Subcutaneous abdominal adipose tissue (tissue), 5 donors: ENCODE data around the gene TYK2.

ENCODE experiments used
- H3K27ac ChIP-seq: one replicate; pipeline ENCODE4 v1.7.0; 2013; ENCODE audit warnings: low read depth, mild to moderate bottlenecking, inconsistent platforms, low read length, moderate library complexity
- H3K27me3 ChIP-seq, 5 donors: one replicate each; pipeline ENCODE4 v1.7.0; 2013; ENCODE audit warnings: low read length in 5 of 5, inconsistent platforms in 1 of 5; ENCODE audit not compliant: control insufficient read depth in 5 of 5, insufficient read depth in 4 of 5
- H3K36me3 ChIP-seq, 5 donors: one replicate each; pipeline ENCODE4 v1.7.0; 2013; ENCODE audit warnings: low read length in 5 of 5; ENCODE audit not compliant: control insufficient read depth in 5 of 5, insufficient read depth in 5 of 5
- H3K4me1 ChIP-seq, 5 donors: one replicate each; pipeline ENCODE4 v1.7.0; 2013; ENCODE audit warnings: low read length in 5 of 5, mild to moderate bottlenecking in 3 of 5, moderate library complexity in 1 of 5; ENCODE audit not compliant: control insufficient read depth in 5 of 5, insufficient read depth in 5 of 5
- H3K4me3 ChIP-seq, 5 donors: one replicate each; pipeline ENCODE4 v1.7.0; 2013; ENCODE audit warnings: low read length in 5 of 5, low read depth in 1 of 5
- H3K9ac ChIP-seq, 5 donors: one replicate each; pipeline ENCODE4 v1.7.0; 2013; ENCODE audit warnings: low read length in 5 of 5, mild to moderate bottlenecking in 4 of 5, moderate library complexity in 3 of 5
- H3K9me3 ChIP-seq, 5 donors: one replicate each; pipeline ENCODE4 v1.7.0; 2013; ENCODE audit warnings: low read length in 5 of 5; ENCODE audit not compliant: control insufficient read depth in 5 of 5
- donor health status: healthy.
- donor health status: healthy.
- donor health status: healthy.
- donor health status: healthy.
- donor health status: healthy.

The TYK2 gene

GRCh38 chr19:10329555-10329954 is 50.8 kb downstream of the TYK2 start:
- H3K4me3 ChIP-seq = no peak overlapping the region
- no peak overlapping the region for H3K27ac ChIP-seq
- H3K27me3 ChIP-seq = no peaks in the 10 kb centered on the region
- H3K4me1 ChIP-seq = peaks cover 3 to 25% (median 24%) of the 10 kb centered on the region in 5 donors
- H3K9me3 ChIP-seq = no peaks in the 10 kb centered on the region
- peaks cover 0 to 56% (median 50%) of the 10 kb centered on the region in 5 donors for H3K36me3 ChIP-seq
- no peak overlapping the region for H3K9ac ChIP-seq

DNA sequence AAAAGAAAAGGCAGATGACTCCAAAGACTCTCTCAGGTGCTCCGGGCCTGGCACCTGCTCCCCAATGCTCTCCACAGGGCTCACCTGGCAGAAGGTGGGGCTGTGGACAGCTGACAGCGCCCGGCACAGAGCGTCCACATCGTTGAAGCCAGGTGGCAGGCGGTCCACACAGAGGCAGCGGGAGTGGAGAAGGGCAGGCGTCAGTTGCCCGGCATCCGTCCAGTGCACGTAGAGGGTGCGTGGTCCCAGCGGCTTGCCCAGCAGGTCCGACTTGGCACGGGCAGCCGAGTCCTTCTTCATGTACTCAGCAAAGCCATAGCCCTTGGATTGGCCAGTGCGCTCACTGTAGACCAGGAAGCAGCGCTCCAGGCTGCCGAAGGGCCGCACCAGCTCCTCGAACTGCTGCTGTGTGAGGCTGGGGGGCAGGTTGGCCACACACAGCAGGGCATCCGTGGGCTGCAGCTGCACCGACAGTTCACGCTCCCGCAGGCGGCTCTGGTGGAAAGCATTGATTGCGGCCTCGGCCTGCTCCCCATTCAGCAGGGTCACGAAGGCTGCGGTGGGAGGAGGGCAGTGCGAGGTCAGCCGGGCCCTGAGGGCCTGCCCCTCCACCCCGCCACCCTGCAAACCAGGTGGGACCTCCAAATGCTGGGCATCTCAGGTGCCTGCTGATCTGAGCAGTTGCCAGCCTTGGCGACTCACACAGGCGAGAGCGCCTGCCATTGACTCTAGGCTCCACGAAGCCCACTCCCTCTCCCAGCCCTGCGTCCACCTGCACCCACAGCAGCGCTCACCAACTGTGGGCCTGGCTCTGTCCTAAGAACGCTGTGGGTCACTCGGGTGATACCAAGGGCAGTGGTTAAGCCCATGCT is 51.6 kb downstream of the TYK2 start:
- H3K9me3 ChIP-seq = no peaks in the 10 kb centered on the region
- H3K27ac ChIP-seq = no peak overlapping the region
- H3K4me3 ChIP-seq = no peak overlapping the region
- peaks cover 3 to 18% (median 16%) of the 10 kb centered on the region in 5 donors for H3K4me1 ChIP-seq
- H3K27me3 ChIP-seq = no peaks in the 10 kb centered on the region
- H3K9ac ChIP-seq = no peak overlapping the region
- peaks cover 0 to 63% (median 56%) of the 10 kb centered on the region in 5 donors for H3K36me3 ChIP-seq

DNA sequence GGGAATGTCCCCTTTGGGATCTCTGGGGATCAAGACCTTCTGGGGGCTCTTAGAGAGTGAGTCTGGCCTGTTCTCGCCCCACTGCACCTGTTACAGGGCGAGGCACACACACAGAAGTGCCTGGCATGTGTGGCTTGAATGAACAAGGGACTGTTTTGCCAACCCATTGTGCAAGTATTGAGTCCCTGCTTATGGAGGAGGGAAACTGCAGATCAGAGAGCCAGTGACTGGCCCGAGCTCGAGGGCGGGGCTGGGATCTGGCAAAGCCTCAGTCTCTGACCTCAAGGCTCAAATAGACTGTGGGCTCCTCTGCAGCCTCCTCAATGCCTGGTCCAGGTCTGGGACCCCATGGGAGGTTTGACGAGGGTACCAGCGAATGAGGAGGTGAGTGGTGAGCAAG is 52.6 kb downstream of the TYK2 start:
- Histone ChIP-seq H3K36me3 (peaks cover 0 to 72% (median 62%) of the 10 kb centered on the region in 5 donors), H3K4me3 (no peak overlapping the region), H3K4me1 (peaks cover 3 to 12% (median 11%) of the 10 kb centered on the region in 5 donors)

GRCh38 chr19:10325732-10326131 is 54.6 kb downstream of the TYK2 start:
- peaks cover 0 to 93% (median 83%) of the 10 kb centered on the region in 5 donors for H3K36me3 ChIP-seq

More for the DNA sequence above, 52.6 kb downstream of the TYK2 start:
- H3K9ac ChIP-seq = no peak overlapping the region
- H3K27ac ChIP-seq = no peak overlapping the region
- no peaks in the 10 kb centered on the region for H3K27me3 ChIP-seq
- no peaks in the 10 kb centered on the region for H3K9me3 ChIP-seq

GRCh38 chr19:10321874-10322835 is 58.2 kb downstream of the TYK2 start:
- Histone ChIP-seq H3K9me3 (no peaks in the 10 kb centered on the region), H3K36me3 (peaks cover 0 to 89% (median 76%) of the 10 kb centered on the region in 5 donors), H3K9ac (no peak overlapping the region), H3K27ac (no peak overlapping the region), H3K27me3 (no peaks in the 10 kb centered on the region), H3K4me1 (no peaks in the 10 kb centered on the region), H3K4me3 (no peak overlapping the region)

More at GRCh38 chr19:10325732-10326131, 54.6 kb downstream of the TYK2 start:
- Histone ChIP-seq H3K4me3 (no peak overlapping the region), H3K9ac (no peak overlapping the region), H3K27me3 (no peaks in the 10 kb centered on the region), H3K4me1 (no peaks in the 10 kb centered on the region), H3K9me3 (no peaks in the 10 kb centered on the region), H3K27ac (no peak overlapping the region)

GRCh38 chr19:10321417-10321797 is 59.0 kb downstream of the TYK2 start:
- H3K36me3 ChIP-seq = peaks cover 0 to 89% (median 74%) of the 10 kb centered on the region in 5 donors
- no peaks in the 10 kb centered on the region for H3K27me3 ChIP-seq
- no peaks in the 10 kb centered on the region for H3K4me1 ChIP-seq
- no peaks in the 10 kb centered on the region for H3K9me3 ChIP-seq
- no peak overlapping the region for H3K9ac ChIP-seq
- H3K27ac ChIP-seq = no peak overlapping the region
- no peak overlapping the region for H3K4me3 ChIP-seq

GRCh38 chr19:10320602-10321416 is 59.6 kb downstream of the TYK2 start:
- H3K4me1 ChIP-seq = peaks cover 0 to 2% (median 0%) of the 10 kb centered on the region in 5 donors
- H3K9ac ChIP-seq = no peak overlapping the region
- peaks cover 0 to 84% (median 68%) of the 10 kb centered on the region in 5 donors for H3K36me3 ChIP-seq
- H3K27me3 ChIP-seq = no peaks in the 10 kb centered on the region
- no peak overlapping the region for H3K27ac ChIP-seq
- no peak overlapping the region for H3K4me3 ChIP-seq
- H3K9me3 ChIP-seq = no peaks in the 10 kb centered on the region

DNA sequence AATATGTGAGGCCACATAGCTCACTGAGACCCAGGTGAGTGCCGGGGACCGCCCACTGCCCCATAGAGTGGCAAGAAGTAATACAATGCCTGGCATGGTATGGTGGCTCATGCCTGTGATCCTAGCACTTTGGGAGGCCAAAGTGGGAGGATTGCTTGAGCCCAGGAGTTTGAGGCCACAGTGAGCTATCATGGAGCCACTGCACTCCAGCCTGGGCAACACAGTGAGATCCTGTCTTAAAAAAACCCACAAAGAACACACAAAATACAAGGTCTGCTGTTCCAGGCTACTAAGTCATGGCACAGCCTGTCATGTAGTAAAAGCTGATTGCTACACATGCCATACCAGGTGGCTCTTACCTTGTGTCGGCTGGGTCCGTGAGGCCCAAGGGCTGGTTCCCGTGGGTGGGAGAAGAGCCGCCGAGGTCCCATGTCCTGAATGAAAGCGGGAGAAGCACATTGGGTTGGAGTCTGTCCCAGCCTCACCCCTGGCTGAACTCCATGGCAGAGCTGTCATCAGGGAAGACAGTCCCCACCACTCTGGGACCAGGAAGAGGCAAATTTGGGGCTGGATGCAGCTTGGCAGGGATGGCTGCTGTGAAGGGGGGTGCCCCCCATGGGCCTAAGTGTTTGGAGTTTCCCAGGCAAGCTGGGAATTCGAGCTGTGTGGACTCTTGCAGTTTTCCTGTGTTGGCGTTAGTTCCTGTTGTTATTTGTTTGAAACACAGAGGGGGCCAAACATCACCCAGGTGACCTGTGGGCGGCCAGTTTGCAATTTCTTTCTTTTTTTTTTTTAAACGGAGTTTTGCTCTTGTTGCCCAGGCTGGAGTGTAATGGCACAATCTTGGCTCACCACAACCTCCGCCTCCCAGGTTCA is 61.3 kb downstream of the TYK2 start:
- Histone ChIP-seq H3K9ac (no peak overlapping the region), H3K9me3 (no peaks in the 10 kb centered on the region), H3K36me3 (peaks cover 0 to 70% (median 54%) of the 10 kb centered on the region in 5 donors), H3K27ac (no peak overlapping the region), H3K27me3 (no peaks in the 10 kb centered on the region), H3K4me3 (no peak overlapping the region), H3K4me1 (peaks cover 2 to 12% (median 7%) of the 10 kb centered on the region in 5 donors)
